Measurements from ENCODE around the gene GUCY1A2. TPM values are rescaled to one million over a fixed set of nuclear protein-coding genes. Genes with fewer than 3 reads are reported as not detected.

Gene GUCY1A2
- total RNA-seq, 2 donors from 2014 or later, result 0.13 TPM; not detected in 1

GRCh38 chr11:106717222-106717621 is 301.1 kb downstream of the GUCY1A2 start:
- H3K27ac Mint-ChIP-seq, result no peak overlapping the region
- no peaks in the 10 kb centered on the region for H3K36me3 Mint-ChIP-seq (ENCODE audit: low read depth)
- DNase-seq (no peak), ATAC-seq (no peak)
- no peaks in the 10 kb centered on the region for H3K9me3 ChIP-seq (ENCODE audit: control insufficient read depth, low read length, poor library complexity, severe bottlenecking)
- H3K27me3 Mint-ChIP-seq, result no peaks in the 10 kb centered on the region
- no peak overlapping the region for H3K4me3 Mint-ChIP-seq
- no peaks in the 10 kb centered on the region for H3K4me1 Mint-ChIP-seq

GRCh38 chr11:106714199-106714598 is 304.1 kb downstream of the GUCY1A2 start:
- Mint-ChIP-seq H3K4me3 (no peak overlapping the region), H3K36me3 (ENCODE audit: low read depth) (no peaks in the 10 kb centered on the region), H3K27me3 (no peaks in the 10 kb centered on the region), H3K4me1 (no peaks in the 10 kb centered on the region), H3K27ac (no peak overlapping the region)
- no peak for ATAC-seq
- no peaks in the 10 kb centered on the region for H3K9me3 ChIP-seq (ENCODE audit: control insufficient read depth, low read length, poor library complexity, severe bottlenecking)
- no peak for DNase-seq

- H3K27ac Mint-ChIP-seq, result no peak overlapping the region
- H3K9me3 ChIP-seq (ENCODE audit: control insufficient read depth, low read length, poor library complexity, severe bottlenecking), result no peaks in the 10 kb centered on the region
- no peaks in the 10 kb centered on the region for H3K36me3 Mint-ChIP-seq (ENCODE audit: low read depth)
- DNase-seq (no peak), ATAC-seq (no peak)
- no peak overlapping the region for H3K4me3 Mint-ChIP-seq
- no peaks in the 10 kb centered on the region for H3K27me3 Mint-ChIP-seq
- no peaks in the 10 kb centered on the region for H3K4me1 Mint-ChIP-seq
These were observed 309.9 kb downstream of the GUCY1A2 start for GRCh38 chr11:106708348-106708747.

- no peaks in the 10 kb centered on the region for H3K9me3 ChIP-seq (ENCODE audit: control insufficient read depth, low read length, poor library complexity, severe bottlenecking)
- ATAC-seq (no peak), DNase-seq (no peak)
- Mint-ChIP-seq H3K36me3 (ENCODE audit: low read depth) (no peaks in the 10 kb centered on the region), H3K4me1 (no peaks in the 10 kb centered on the region), H3K27ac (no peak overlapping the region), H3K4me3 (no peak overlapping the region), H3K27me3 (no peaks in the 10 kb centered on the region)
These were observed 311.9 kb downstream of the GUCY1A2 start for GRCh38 chr11:106706355-106706754.

- no peak for ATAC-seq
- DNase-seq, result no peak
- Mint-ChIP-seq H3K27me3 (no peaks in the 10 kb centered on the region), H3K27ac (no peak overlapping the region), H3K4me3 (no peak overlapping the region), H3K4me1 (no peaks in the 10 kb centered on the region), H3K36me3 (ENCODE audit: low read depth) (no peaks in the 10 kb centered on the region)
- H3K9me3 ChIP-seq (ENCODE audit: control insufficient read depth, low read length, poor library complexity, severe bottlenecking), result no peaks in the 10 kb centered on the region
These were observed 315.5 kb downstream of the GUCY1A2 start for GRCh38 chr11:106702805-106703204.

DNA sequence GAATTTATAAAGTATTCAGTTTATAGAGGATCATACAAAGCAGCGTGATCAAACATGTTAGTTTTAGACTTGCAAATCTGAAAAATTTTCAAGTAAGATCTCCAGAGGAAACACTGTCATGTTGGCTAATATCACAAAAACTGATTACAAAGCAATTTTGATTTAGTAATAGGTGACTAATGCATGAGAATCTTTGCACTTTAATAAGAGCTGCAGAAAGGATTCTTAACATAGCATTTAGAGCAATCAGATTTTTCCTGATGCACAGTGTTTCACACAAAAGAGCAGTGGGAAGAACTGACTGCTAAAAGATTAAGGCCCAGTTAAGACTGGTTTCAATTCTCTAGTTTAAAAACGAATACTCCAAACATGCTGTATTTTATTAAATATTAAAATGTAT is 321.2 kb downstream of the GUCY1A2 start:
- H3K27ac Mint-ChIP-seq, result no peak overlapping the region
- no peaks in the 10 kb centered on the region for H3K4me1 Mint-ChIP-seq
- DNase-seq, result no peak
- no peaks in the 10 kb centered on the region for H3K9me3 ChIP-seq (ENCODE audit: control insufficient read depth, low read length, poor library complexity, severe bottlenecking)
- no peaks in the 10 kb centered on the region for H3K36me3 Mint-ChIP-seq (ENCODE audit: low read depth)
- H3K27me3 Mint-ChIP-seq, result no peaks in the 10 kb centered on the region
- no peak for ATAC-seq
- H3K4me3 Mint-ChIP-seq, result no peak overlapping the region

GRCh38 chr11:106695506-106695905 is 322.8 kb downstream of the GUCY1A2 start:
- no peak for DNase-seq
- H3K36me3 Mint-ChIP-seq (ENCODE audit: low read depth), result no peaks in the 10 kb centered on the region
- ATAC-seq, result no peak
- H3K27ac Mint-ChIP-seq, result no peak overlapping the region
- no peaks in the 10 kb centered on the region for H3K9me3 ChIP-seq (ENCODE audit: control insufficient read depth, low read length, poor library complexity, severe bottlenecking)
- H3K27me3 Mint-ChIP-seq, result no peaks in the 10 kb centered on the region
- H3K4me1 Mint-ChIP-seq, result no peaks in the 10 kb centered on the region
- no peak overlapping the region for H3K4me3 Mint-ChIP-seq

- Mint-ChIP-seq H3K27ac (no peak overlapping the region), H3K4me3 (no peak overlapping the region), H3K27me3 (no peaks in the 10 kb centered on the region), H3K4me1 (no peaks in the 10 kb centered on the region), H3K36me3 (ENCODE audit: low read depth) (no peaks in the 10 kb centered on the region)
- DNase-seq, result no peak
- ATAC-seq, result no peak
- H3K9me3 ChIP-seq (ENCODE audit: control insufficient read depth, low read length, poor library complexity, severe bottlenecking), result no peaks in the 10 kb centered on the region
These were observed 323.8 kb downstream of the GUCY1A2 start for GRCh38 chr11:106694501-106694900.

- ATAC-seq, result no peak
These were observed 326.4 kb downstream of the GUCY1A2 start for GRCh38 chr11:106691807-106692365.

GRCh38 chr11:106690923-106691322 is 327.4 kb downstream of the GUCY1A2 start:
- ATAC-seq (no peak), DNase-seq (no peak)
- H3K9me3 ChIP-seq (ENCODE audit: control insufficient read depth, low read length, poor library complexity, severe bottlenecking), result no peaks in the 10 kb centered on the region
- Mint-ChIP-seq H3K27ac (no peak overlapping the region), H3K4me1 (no peaks in the 10 kb centered on the region), H3K4me3 (no peak overlapping the region), H3K27me3 (no peaks in the 10 kb centered on the region), H3K36me3 (ENCODE audit: low read depth) (no peaks in the 10 kb centered on the region)

More at GRCh38 chr11:106691807-106692365, 326.4 kb downstream of the GUCY1A2 start:
- no peaks in the 10 kb centered on the region for H3K27me3 Mint-ChIP-seq
- no peaks in the 10 kb centered on the region for H3K9me3 ChIP-seq (ENCODE audit: control insufficient read depth, low read length, poor library complexity, severe bottlenecking)
- no peak overlapping the region for H3K27ac Mint-ChIP-seq
- no peak for DNase-seq
- H3K4me3 Mint-ChIP-seq, result no peak overlapping the region
- no peaks in the 10 kb centered on the region for H3K36me3 Mint-ChIP-seq (ENCODE audit: low read depth)
- no peaks in the 10 kb centered on the region for H3K4me1 Mint-ChIP-seq

DNA sequence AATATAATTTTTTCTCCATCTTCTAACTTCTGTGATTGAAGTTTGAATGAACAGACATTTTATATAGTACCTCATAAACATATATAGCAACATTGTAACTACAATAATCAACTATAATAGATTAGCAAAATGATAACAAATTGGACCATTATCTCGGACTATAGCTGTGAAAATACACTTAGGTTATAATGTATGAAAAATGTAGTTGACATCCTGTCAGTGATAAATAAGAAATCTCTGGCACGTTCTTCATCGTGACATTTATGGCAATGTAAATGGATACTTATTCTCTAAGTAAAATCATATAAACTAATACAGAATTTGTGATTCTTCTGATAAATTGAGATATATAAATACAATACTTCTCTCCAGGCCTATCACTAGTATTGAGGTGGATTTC is 333.3 kb downstream of the GUCY1A2 start:
- H3K9me3 ChIP-seq (ENCODE audit: control insufficient read depth, low read length, poor library complexity, severe bottlenecking), result no peaks in the 10 kb centered on the region
- DNase-seq (no peak), ATAC-seq (no peak)
- H3K4me3 Mint-ChIP-seq, result no peak overlapping the region
- no peak overlapping the region for H3K27ac Mint-ChIP-seq
- no peaks in the 10 kb centered on the region for H3K27me3 Mint-ChIP-seq
- H3K4me1 Mint-ChIP-seq, result no peaks in the 10 kb centered on the region
- H3K36me3 Mint-ChIP-seq (ENCODE audit: low read depth), result no peaks in the 10 kb centered on the region

DNA sequence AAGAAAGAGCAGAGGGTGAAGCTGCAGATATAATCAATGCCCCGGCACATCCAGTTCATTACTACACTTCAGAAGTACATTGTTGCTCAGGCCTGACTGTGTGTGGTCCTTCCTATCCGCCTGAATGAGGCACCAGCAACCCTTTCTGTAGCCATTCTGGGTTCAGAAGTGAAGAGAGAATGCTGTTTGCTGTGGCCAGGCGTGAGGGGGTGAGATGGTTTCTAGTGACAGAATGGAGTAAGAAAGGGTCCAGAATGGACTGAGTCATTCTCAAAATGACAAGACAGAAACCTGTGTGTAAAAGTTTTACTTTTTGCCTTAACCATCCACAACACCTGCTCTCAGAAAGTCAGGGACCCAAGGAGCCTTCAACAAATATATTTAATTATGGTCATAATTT is 334.8 kb downstream of the GUCY1A2 start:
- Mint-ChIP-seq H3K4me3 (no peak overlapping the region), H3K36me3 (ENCODE audit: low read depth) (no peaks in the 10 kb centered on the region), H3K27me3 (no peaks in the 10 kb centered on the region), H3K4me1 (no peaks in the 10 kb centered on the region), H3K27ac (no peak overlapping the region)
- DNase-seq, result no peak
- H3K9me3 ChIP-seq (ENCODE audit: control insufficient read depth, low read length, poor library complexity, severe bottlenecking), result no peaks in the 10 kb centered on the region
- no peak for ATAC-seq

DNA sequence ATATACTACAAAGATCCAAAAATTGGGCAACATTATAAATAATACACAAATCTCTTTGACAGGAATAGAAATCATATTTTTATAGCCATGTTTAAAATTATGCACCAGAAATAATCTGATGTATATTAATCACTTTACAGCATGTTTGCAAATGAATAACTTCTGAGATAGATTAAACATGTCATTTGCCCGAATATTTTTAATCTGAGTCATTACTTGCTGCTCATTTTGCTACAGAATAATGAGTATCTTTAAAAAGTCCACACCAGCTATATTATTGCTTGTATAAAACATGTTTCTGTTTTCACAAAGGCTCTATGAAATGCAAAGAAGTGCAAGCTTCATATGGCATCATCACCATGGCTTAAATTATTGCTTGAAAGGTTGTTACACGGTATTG is 336.8 kb downstream of the GUCY1A2 start:
- DNase-seq (no peak), ATAC-seq (no peak)
- H3K27ac Mint-ChIP-seq, result no peak overlapping the region
- H3K4me1 Mint-ChIP-seq, result no peaks in the 10 kb centered on the region
- no peak overlapping the region for H3K4me3 Mint-ChIP-seq
- H3K27me3 Mint-ChIP-seq, result no peaks in the 10 kb centered on the region
- no peaks in the 10 kb centered on the region for H3K9me3 ChIP-seq (ENCODE audit: control insufficient read depth, low read length, poor library complexity, severe bottlenecking)
- no peaks in the 10 kb centered on the region for H3K36me3 Mint-ChIP-seq (ENCODE audit: low read depth)

DNA sequence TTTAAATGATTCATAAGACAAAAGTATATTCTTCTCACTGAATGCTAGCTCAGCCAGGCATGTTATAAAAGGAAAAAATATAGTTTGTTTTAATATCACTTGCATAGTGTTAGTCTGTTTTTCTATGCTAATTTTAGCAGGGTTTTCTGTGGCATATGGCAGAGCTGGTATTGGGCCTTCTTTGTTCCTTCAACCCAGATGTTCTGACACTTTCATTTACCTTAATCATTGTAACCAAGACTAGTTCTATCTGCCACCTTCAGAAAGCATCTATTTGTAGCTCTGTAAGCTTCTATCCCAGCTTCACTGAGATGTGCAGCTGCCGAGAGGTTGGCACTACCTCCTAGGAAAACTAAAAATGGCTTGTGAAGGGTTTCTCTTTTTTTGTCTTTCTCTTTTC is 338.7 kb downstream of the GUCY1A2 start:
- DNase-seq (no peak), ATAC-seq (no peak)
- Mint-ChIP-seq H3K27ac (no peak overlapping the region), H3K4me1 (no peaks in the 10 kb centered on the region), H3K27me3 (no peaks in the 10 kb centered on the region), H3K4me3 (no peak overlapping the region), H3K36me3 (ENCODE audit: low read depth) (no peaks in the 10 kb centered on the region)
- no peaks in the 10 kb centered on the region for H3K9me3 ChIP-seq (ENCODE audit: control insufficient read depth, low read length, poor library complexity, severe bottlenecking)

Measured in T-helper 17 cell (primary cell).